ENCODE data around the gene SMCR8. TPM values are rescaled to one million over a fixed set of nuclear protein-coding genes. Genes with fewer than 3 reads are reported as not detected.

Gene SMCR8
- polyA plus RNA-seq, 3 donors = 15.8 to 17.9 (median 16.0) TPM

- no peak for DNase-seq (ENCODE audit: extremely low read depth in 1 of 11, low read depth in 9 of 11, low spot score in 4 of 11)
Observed at GRCh38 chr17:18309202-18309601, 5.9 kb upstream of the SMCR8 start.

- DNase-seq (ENCODE audit: extremely low read depth in 1 of 11, low read depth in 9 of 11, low spot score in 4 of 11) = peak in 2 of 11 donors; percentile 13 to 14
Observed at GRCh38 chr17:18314059-18314730, 898 bp upstream of the SMCR8 start.

DNA sequence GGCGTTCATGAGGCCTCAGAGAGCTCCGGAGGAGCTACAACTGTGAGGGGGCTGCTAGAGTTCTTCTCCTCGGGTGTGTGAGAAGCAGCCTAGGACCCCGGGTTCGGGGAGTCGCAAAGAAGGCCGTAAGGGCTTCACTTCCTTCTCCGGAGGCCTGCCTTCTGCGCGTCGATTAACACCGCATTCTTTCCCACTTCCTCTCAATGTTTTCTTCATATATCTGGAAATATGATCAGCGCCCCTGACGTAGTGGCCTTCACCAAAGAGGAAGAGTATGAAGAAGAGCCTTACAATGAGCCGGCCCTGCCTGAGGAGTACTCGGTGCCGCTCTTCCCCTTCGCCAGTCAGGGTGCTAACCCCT is 449 bp downstream of the SMCR8 start:
- DNase-seq (ENCODE audit: extremely low read depth in 1 of 11, low read depth in 9 of 11, low spot score in 4 of 11) = no peak

DNA sequence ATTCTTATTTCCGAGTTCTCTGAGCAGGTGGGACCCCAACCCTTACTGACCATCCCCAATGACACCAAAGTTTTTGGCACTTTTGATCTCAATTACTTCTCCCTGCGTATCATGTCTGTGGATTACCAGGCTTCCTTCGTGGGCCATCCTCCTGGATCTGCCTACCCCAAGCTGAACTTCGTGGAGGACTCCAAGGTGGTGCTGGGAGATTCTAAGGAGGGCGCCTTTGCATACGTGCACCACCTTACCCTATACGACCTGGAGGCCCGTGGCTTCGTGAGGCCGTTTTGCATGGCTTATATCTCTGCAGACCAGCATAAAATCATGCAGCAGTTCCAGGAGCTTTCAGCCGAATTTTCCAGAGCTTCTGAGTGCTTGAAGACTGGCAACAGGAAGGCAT is 868 bp downstream of the SMCR8 start:
- DNase-seq (ENCODE audit: extremely low read depth in 1 of 11, low read depth in 9 of 11, low spot score in 4 of 11) = no peak

DNA sequence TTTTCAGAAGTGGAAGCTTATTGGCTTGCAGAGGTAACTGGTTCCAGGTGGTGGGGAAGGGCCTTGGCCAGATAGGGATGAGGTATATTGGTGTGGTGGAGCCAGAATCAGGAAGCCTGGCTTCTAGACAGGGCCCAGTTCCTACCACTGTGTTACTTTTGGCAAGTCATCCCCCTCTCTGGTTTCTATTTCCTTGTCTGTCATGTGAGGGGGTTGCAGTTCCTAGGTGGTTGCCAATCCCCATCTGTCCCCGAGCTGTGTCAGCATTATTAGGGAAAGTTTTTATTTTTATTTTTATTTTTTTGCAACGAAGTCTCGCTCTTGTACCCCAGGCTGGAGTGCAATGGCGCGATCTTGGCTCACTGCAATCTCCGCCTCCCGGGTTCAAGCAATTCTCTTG is 3.0 kb downstream of the SMCR8 start:
- DNase-seq (ENCODE audit: extremely low read depth in 1 of 11, low read depth in 9 of 11, low spot score in 4 of 11) = no peak

DNA sequence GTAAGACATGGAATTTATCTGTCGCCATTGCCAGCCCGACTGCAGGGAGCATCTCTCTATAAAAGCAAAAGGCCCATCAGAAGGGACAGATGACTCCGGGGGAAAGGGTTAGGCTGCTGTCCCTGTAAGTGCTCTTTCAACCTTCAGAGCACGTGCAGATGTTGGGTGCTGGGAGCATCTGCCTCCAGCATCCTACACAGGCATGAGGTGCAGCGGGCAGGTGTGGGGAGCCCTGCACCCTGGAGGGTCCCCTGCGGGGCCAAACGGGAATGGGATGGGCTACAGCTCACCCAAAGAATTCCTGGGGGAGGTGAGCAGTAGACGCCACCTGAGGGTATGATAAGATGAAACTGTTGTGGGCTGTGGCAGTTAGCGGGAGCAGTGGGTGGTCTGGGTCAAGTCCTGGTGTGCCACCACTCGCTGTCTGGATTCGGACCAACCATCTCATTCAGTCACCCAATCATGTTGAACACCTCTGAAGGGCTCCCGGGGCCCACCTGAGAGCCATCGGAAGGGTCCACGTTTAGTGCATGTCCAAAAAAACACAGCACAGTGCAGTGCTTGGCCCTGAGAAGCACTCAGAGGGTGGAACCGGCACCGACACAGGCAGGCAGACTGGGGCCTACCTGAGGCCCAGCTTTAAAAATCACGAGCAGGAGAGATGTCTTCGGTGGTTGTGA is 3.8 kb downstream of the SMCR8 start:
- no peak for DNase-seq (ENCODE audit: extremely low read depth in 1 of 11, low read depth in 9 of 11, low spot score in 4 of 11)

DNA sequence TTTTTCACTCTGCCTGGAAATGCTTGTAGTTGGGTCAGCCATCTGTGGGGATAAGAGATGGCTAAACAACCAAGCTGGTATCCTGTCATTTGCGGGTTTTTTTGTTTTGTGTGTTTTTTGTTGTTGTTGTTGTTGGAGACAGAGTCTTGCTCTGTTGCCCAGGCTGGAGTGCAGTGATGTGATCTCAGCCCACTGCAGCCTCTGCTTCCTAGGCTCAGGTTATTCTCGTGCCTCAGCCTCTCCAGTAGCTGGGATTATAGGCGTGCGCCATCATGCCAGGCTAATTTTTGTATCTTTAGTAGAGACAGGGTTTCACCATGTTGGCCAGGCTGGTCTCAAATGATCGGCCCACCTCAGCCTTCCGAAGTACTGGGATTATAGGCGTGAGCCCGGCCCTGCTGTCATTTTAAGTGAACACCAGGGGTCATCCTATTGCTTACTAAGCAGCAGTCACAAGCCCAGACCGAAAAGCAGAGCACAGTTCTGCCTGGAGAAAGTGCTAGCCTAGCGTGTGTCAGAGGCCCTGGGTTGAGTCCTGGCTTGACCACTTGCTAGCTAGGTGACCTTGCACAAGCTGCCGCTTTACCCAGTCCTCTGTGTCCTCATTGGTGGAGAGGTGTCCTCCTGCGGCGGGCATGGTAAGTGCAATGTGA is 4.6 kb downstream of the SMCR8 start:
- peak in 4 of 11 donors; percentile 27 to 43 (median 34) for DNase-seq (ENCODE audit: extremely low read depth in 1 of 11, low read depth in 9 of 11, low spot score in 4 of 11)

- DNase-seq (ENCODE audit: extremely low read depth in 1 of 11, low read depth in 9 of 11, low spot score in 4 of 11) = no peak
Observed at GRCh38 chr17:18320301-18320700, 5.2 kb downstream of the SMCR8 start.

- DNase-seq (ENCODE audit: extremely low read depth in 1 of 11, low read depth in 9 of 11, low spot score in 4 of 11) = no peak
Observed at GRCh38 chr17:18321309-18321708, 6.2 kb downstream of the SMCR8 start.

GRCh38 chr17:18322522-18322921 is 7.4 kb downstream of the SMCR8 start:
- DNase-seq (ENCODE audit: extremely low read depth in 1 of 11, low read depth in 9 of 11, low spot score in 4 of 11) = no peak

DNA sequence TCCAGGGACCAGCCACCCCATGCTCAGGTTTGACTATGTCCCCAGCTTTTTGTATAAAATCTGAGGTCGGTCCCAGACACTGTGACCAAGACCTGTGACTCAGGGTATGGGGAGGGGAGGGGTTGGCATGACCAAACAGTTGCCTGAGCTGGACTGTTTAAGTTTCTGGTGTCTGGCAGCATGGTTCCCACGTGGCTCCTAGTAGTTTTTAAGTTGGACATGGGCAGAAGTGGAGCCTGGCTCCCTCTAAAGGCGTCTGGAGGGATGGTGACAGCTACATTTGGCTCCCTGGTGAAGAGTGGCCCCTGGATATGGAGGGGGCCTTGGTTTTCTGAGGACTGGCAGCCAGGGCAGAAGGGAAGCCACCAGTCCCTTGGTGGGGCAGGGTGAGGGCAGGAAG is 7.9 kb downstream of the SMCR8 start:
- DNase-seq (ENCODE audit: extremely low read depth in 1 of 11, low read depth in 9 of 11, low spot score in 4 of 11) = no peak

- DNase-seq (ENCODE audit: extremely low read depth in 1 of 11, low read depth in 9 of 11, low spot score in 4 of 11) = no peak
Observed at GRCh38 chr17:18323507-18324139, 8.5 kb downstream of the SMCR8 start.

- DNase-seq (ENCODE audit: extremely low read depth in 1 of 11, low read depth in 9 of 11, low spot score in 4 of 11) = no peak
Observed at GRCh38 chr17:18324140-18325050, 9.3 kb downstream of the SMCR8 start.

GRCh38 chr17:18326039-18326438 is 10.9 kb downstream of the SMCR8 start:
- no peak for DNase-seq (ENCODE audit: extremely low read depth in 1 of 11, low read depth in 9 of 11, low spot score in 4 of 11)

DNA sequence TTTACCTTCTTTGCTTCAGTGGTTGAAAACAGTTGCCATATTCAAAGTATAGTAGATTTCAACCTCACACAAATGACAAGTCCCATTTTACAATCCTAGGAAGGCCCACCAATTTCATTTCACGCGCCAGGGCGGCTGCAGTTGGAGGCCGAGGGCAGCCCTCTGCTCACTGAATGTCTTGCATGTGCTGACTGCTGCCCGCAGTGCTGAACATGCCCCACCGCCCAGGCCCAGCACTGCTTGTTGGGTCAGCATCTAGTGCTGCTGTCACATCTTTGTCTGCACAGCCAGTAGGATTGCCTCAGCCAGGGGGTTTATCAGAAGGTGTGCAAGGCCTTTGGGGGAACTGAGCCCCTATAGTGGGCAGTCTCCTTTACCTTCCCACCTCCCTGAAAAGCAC is 11.5 kb downstream of the SMCR8 start:
- DNase-seq (ENCODE audit: extremely low read depth in 1 of 11, low read depth in 9 of 11, low spot score in 4 of 11) = no peak

GRCh38 chr17:18327093-18327492 is 12.0 kb downstream of the SMCR8 start:
- DNase-seq (ENCODE audit: extremely low read depth in 1 of 11, low read depth in 9 of 11, low spot score in 4 of 11) = no peak

GRCh38 chr17:18327556-18327955 is 12.5 kb downstream of the SMCR8 start:
- DNase-seq (ENCODE audit: extremely low read depth in 1 of 11, low read depth in 9 of 11, low spot score in 4 of 11) = no peak

DNA sequence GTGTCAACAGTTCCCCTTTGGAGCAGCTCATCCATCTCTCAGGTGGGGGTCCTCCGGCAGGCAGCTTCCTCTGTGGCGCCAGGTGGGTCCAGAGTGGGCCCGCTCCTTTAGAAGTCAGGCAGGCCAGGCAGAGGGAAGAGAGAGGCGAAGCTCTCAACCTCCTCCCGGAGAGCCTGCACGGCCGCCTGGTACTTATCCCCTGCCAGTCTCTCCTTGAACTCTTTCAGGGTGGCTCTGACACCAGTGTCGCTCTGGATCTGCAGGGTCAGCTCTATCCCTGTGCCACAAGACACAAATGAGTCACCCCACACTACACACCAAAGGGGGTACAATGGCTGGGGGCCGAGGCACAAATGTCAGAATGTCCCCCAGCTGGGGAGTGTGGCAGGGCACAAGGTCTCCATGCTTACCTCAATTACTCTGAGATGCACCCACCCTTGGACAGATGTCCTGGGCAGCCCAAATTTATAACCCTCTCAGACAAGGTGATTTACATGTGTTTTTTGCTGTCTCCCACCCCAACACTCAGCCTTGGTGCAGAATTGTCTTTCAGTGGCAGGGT is 13.6 kb downstream of the SMCR8 start:
- no peak for DNase-seq (ENCODE audit: extremely low read depth in 1 of 11, low read depth in 9 of 11, low spot score in 4 of 11)

DNA sequence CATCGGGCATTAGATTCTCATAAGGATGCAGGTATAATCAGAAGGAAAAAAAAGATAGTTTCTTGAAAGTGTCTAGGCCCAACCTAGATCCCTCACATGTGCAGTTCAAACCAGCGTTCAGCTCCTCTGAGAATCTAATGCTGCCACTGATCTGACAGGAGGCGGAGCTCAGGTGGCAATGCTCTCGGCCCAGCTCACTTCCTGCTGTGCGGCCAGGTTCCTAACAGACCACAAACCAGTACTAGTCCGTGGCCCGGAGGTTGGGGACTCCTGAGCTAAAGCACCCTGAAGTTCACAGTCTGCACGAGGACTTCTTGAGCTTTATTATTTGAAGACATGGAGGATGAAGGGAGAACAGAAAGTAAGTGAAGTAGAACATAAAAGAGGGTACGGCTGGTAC is 16.8 kb downstream of the SMCR8 start:
- no peak for DNase-seq (ENCODE audit: extremely low read depth in 1 of 11, low read depth in 9 of 11, low spot score in 4 of 11)

All from renal cortex interstitium (tissue), 11 donors.